AG10803 (cell line): ENCODE measurements around the gene SUCLG2.

ENCODE experiments used
- DNase-seq: peaks from one replicate; pipeline ENCODE4 v3.0.0; 2010; ENCODE audit warnings: low read depth
- H3K4me3 ChIP-seq: 2 replicates; pipeline ENCODE4 v1.5.1; 2011; ENCODE audit warnings: mild to moderate bottlenecking, low read length, control low read depth
- TF ChIP-seq, protein P1 (sequence below): conservative IDR thresholded peaks from 2 replicates; pipeline ENCODE4 v1.5.1; 2011; ENCODE audit warnings: mild to moderate bottlenecking, low read length, control low read depth, inconsistent platforms

SUCLG2 gene

GRCh38 chr3:67357610-67358458, 296.6 kb downstream of the SUCLG2 start:
- no peak overlapping the region for H3K4me3 ChIP-seq
- peak; percentile 34 for DNase-seq
- TF ChIP-seq, protein P1, sequence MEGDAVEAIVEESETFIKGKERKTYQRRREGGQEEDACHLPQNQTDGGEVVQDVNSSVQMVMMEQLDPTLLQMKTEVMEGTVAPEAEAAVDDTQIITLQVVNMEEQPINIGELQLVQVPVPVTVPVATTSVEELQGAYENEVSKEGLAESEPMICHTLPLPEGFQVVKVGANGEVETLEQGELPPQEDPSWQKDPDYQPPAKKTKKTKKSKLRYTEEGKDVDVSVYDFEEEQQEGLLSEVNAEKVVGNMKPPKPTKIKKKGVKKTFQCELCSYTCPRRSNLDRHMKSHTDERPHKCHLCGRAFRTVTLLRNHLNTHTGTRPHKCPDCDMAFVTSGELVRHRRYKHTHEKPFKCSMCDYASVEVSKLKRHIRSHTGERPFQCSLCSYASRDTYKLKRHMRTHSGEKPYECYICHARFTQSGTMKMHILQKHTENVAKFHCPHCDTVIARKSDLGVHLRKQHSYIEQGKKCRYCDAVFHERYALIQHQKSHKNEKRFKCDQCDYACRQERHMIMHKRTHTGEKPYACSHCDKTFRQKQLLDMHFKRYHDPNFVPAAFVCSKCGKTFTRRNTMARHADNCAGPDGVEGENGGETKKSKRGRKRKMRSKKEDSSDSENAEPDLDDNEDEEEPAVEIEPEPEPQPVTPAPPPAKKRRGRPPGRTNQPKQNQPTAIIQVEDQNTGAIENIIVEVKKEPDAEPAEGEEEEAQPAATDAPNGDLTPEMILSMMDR = peak; percentile 41

- TF ChIP-seq, protein P1 = no peak
- DNase-seq = no peak
Observed at GRCh38 chr3:67349551-67350174, 304.7 kb downstream of the SUCLG2 start.

GRCh38 chr3:67346081-67346480, 308.3 kb downstream of the SUCLG2 start:
- H3K4me3 ChIP-seq = no peak overlapping the region
- DNase-seq = no peak
- TF ChIP-seq, protein P1 = no peak

More at GRCh38 chr3:67349551-67350174, 304.7 kb downstream of the SUCLG2 start:
- H3K4me3 ChIP-seq = no peak overlapping the region

- H3K4me3 ChIP-seq = no peak overlapping the region
- TF ChIP-seq, protein P1 = no peak
- no peak for DNase-seq
Observed at GRCh38 chr3:67335813-67336212, 318.6 kb downstream of the SUCLG2 start.

GRCh38 chr3:67334588-67334987, 319.8 kb downstream of the SUCLG2 start:
- TF ChIP-seq, protein P1 = no peak
- DNase-seq = no peak
- no peak overlapping the region for H3K4me3 ChIP-seq

DNA sequence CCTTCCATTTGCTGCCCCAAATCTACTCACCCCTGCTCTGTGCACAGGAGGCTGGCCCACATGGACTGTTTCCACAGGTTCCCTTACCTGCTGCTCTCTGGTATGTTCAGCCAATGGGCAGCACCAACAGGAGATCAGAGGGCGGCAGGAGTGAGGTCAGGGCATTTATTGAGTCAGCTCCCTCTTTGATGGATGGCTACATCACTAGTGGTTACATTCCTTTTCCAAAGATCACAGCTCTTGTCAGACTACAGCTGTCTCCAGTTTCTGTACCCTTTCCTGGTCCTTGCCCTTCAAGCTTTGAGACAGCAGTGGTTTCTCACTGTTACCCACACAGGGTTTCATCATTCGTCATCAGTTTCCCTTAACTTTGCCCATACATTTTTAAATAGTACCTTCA, 325.1 kb downstream of the SUCLG2 start:
- TF ChIP-seq, protein P1 = no peak
- DNase-seq = no peak
- H3K4me3 ChIP-seq = no peak overlapping the region

GRCh38 chr3:67327582-67327981, 326.8 kb downstream of the SUCLG2 start:
- no peak for DNase-seq

More at GRCh38 chr3:67327582-67327981, 326.8 kb downstream of the SUCLG2 start:
- TF ChIP-seq, protein P1 = no peak
- H3K4me3 ChIP-seq = no peak overlapping the region
